Measurements from ENCODE around the gene COCH.

Gene COCH

DNA sequence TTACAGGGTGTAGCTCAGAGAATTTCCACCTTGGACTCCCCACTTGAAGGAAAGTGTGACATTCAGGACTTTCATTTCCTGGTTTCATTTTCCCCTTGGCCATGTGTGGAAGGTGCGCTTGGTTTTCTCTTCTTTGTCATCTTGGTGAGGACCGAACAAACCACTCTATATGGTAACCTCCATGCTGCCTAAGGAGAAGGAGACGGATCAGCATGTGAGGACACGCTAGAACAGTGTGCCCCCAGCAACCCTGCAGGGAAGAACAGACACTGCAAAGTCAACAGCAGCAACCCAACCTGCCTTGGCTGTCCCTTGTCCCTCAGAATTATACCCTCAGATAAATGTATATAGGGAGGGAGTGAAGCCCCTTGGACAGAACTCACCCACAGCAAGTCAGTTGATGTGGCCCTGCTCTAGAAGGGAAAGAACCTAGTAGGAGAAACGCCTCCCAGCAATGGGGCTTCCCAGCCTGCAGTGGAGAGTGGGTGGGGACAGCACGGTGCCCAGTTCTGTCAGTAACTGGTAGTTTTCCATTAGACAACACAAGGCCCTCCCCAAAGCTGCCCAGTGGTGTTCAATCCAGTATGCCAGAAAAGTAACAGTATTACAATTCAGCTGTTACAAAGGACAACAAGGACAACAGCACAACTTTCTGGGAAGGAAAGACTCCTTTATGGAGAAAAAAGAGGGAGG lies 18.9 kb upstream of the COCH start:
- in situ Hi-C loops (cut with HindIII; ENCODE audit: low sequenced_read_pairs): no loop called here
- TF ChIP-seq, protein P1, sequence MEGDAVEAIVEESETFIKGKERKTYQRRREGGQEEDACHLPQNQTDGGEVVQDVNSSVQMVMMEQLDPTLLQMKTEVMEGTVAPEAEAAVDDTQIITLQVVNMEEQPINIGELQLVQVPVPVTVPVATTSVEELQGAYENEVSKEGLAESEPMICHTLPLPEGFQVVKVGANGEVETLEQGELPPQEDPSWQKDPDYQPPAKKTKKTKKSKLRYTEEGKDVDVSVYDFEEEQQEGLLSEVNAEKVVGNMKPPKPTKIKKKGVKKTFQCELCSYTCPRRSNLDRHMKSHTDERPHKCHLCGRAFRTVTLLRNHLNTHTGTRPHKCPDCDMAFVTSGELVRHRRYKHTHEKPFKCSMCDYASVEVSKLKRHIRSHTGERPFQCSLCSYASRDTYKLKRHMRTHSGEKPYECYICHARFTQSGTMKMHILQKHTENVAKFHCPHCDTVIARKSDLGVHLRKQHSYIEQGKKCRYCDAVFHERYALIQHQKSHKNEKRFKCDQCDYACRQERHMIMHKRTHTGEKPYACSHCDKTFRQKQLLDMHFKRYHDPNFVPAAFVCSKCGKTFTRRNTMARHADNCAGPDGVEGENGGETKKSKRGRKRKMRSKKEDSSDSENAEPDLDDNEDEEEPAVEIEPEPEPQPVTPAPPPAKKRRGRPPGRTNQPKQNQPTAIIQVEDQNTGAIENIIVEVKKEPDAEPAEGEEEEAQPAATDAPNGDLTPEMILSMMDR (IDR thresholded peaks at IDR 0.05; ENCODE audit: low read depth, low read length): no peak
- no peak for DNase-seq (ENCODE audit: low read depth, low spot score)
- no peak overlapping the region for H3K4me3 ChIP-seq (ENCODE audit: low read depth, low read length)

DNA sequence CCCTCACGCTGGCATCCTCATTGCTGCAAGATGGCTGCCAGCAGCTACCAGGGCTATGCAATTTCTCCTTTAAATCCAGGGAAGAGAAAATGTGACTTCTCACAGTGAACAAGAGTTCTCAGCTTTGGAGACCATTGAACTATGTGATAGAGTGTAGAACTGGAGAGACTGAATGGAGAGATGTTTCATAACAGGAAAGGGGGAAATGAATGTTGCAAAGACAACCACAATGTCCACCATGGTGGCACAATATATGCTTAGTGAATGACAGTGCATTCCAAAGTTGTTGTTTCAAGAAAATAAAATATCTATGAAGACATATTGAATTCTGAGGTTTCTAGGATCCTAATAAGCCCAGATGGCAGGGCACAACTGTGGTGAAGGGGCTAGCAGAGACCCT lies 13.2 kb upstream of the COCH start:
- TF ChIP-seq, protein P1 (IDR thresholded peaks at IDR 0.05; ENCODE audit: low read depth, low read length): no peak
- no peak overlapping the region for H3K4me3 ChIP-seq (ENCODE audit: low read depth, low read length)
- DNase-seq (ENCODE audit: low read depth, low spot score): no peak
- in situ Hi-C loops (cut with HindIII; ENCODE audit: low sequenced_read_pairs): no loop called here

DNA sequence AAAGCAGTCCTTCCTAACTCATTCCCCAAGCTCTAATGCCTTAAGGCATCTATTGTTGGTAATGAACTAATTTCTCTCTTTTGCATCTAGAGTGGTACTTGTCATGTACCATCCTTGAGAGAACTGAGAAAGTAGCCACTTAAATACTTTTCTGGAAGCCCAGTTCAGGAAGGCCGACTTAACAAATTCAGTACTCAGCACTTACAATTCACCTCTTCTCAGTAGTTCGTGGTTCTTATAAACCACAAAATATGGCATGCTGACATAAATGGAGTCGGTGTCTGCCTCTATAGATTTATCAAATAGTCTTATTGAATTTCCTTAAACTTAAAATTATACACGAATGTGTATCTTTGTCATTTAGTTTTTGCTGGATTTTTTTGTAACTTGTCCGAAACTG lies 9.4 kb upstream of the COCH start:
- TF ChIP-seq, protein P1 (IDR thresholded peaks at IDR 0.05; ENCODE audit: low read depth, low read length): no peak
- in situ Hi-C loops (cut with HindIII; ENCODE audit: low sequenced_read_pairs): no loop called here
- DNase-seq (ENCODE audit: low read depth, low spot score): no peak
- no peak overlapping the region for H3K4me3 ChIP-seq (ENCODE audit: low read depth, low read length)

DNA sequence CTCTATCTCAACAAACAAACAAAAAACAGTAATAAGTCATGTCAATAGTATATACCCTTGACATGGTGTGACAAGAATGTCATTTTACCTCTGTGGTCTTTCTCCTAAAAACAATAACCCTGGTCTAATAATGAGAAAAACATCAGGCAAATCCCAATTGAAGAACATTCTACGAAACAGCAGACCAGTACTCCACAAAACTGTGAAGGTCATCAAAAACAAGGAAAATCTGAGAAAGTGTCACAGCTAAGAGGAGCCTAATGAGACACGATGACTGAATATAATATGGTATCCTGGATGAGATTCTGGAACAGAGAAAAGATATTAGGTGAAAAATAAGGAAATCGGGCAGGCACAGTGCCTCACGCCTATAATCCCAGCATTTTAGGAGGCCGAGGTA lies 5.6 kb upstream of the COCH start:
- H3K4me3 ChIP-seq (ENCODE audit: low read depth, low read length): no peak overlapping the region
- in situ Hi-C loops (cut with HindIII; ENCODE audit: low sequenced_read_pairs): no loop called here
- DNase-seq (ENCODE audit: low read depth, low spot score): no peak
- TF ChIP-seq, protein P1 (IDR thresholded peaks at IDR 0.05; ENCODE audit: low read depth, low read length): no peak

DNA sequence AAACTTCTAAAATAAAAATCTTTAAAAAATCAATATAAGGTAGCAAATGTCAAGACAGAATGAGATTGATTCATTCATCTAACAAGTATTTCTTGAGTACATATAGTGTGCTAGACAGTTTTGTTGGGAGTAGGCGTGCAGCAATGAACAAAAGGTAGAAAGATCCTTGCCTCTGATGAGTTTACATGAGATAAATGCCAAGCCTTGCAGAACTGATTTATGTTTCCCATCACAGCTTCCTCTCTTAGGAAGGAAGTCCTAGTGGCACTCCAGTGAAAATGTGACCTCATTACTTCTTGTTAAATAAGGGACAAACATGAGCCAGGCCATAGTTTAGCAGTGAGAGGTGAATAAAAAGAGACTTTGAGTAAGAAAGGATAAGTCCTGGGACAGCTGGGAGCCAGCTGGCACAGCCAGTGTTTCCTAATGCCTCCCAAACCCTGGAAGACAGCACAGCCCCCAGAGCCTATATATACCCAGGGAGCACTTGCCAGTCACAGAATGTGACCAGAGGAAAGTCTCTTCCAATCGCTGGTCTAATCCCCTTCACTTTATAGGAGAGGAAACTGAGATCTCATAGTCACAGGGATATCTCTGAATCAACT lies 4.7 kb upstream of the COCH start:
- no peak overlapping the region for H3K4me3 ChIP-seq (ENCODE audit: low read depth, low read length)
- TF ChIP-seq, protein P1 (IDR thresholded peaks at IDR 0.05; ENCODE audit: low read depth, low read length): no peak
- DNase-seq (ENCODE audit: low read depth, low spot score): no peak
- in situ Hi-C loops (cut with HindIII; ENCODE audit: low sequenced_read_pairs): no loop called here

DNA sequence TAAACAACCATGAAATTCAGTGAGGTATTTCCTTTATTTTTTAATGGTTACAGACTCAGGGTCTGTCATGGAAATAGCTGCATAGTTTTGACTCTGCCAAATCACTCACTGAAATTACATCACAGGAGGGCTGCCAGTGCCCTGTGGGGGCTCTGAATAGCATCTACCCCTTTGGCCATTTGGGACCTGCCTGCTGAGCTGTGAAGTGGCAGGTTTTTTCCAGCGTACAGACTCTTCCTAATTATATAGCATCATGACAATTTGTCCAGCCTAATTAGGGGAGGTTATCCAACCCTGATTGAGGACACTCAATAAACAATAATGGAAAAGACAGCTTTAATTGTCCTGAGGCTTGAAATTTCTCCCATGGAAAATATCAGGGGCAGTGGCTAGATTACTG lies 1.8 kb upstream of the COCH start:
- no peak for DNase-seq (ENCODE audit: low read depth, low spot score)
- no peak overlapping the region for H3K4me3 ChIP-seq (ENCODE audit: low read depth, low read length)
- TF ChIP-seq, protein P1 (IDR thresholded peaks at IDR 0.05; ENCODE audit: low read depth, low read length): no peak
- in situ Hi-C loops (cut with HindIII; ENCODE audit: low sequenced_read_pairs): no loop called here

Data from astrocyte of the spinal cord (primary cell).